ENCODE measurements around the gene MBD5.

MBD5 gene

DNA sequence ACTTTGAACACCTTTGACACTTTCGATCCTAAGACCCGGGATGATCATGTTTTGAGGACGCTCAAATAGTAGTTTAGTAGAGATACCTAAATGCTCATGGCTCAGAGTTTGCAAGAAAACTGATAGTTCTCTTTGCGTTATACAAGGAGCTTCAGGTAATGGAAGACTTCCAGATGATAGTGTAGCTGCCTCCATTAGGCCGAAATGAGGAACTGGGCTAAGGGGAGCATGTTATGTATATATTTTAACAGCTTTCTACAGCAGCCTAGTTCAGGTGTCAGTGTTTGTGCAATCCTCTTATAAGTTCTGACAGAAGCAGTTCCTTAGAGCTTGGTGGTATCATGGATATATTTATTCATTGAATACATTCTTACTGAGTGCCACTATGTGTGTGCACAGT is 496.9 kb downstream of the MBD5 start:
- Histone ChIP-seq H2AK5ac (ENCODE audit: low read length, severe bottlenecking) (no peak overlapping the region), H3K4me3 (ENCODE audit: insufficient read depth in 1 of 2, low read depth in 1 of 2, low read length in 2 of 2) (no peak overlapping the region), H3K4me2 (ENCODE audit: low read length, poor library complexity, severe bottlenecking) (no peak overlapping the region), H3K18ac (ENCODE audit: low read depth in 1 of 2, low read length in 2 of 2) (no peak overlapping the region), H3K4me1 (ENCODE audit: control insufficient read depth, insufficient read depth, low read depth, low read length) (peaks cover 3% of the 10 kb centered on the region), H3K27ac (ENCODE audit: low read length, poor library complexity, severe bottlenecking) (no peak overlapping the region), H3K9me3 (ENCODE audit: control insufficient read depth, low read length) (no peaks in the 10 kb centered on the region), H3K79me1 (replicated peaks; ENCODE audit: low read length, poor library complexity, severe bottlenecking) (no peaks in the 10 kb centered on the region), H4K8ac (ENCODE audit: low read length) (no peak overlapping the region), H2BK12ac (ENCODE audit: low read length in 2 of 2) (no peak overlapping the region), H2BK5ac (ENCODE audit: low read depth, low read length, poor library complexity, severe bottlenecking) (no peak overlapping the region), H2BK15ac (ENCODE audit: low read depth, poor library complexity, severe bottlenecking) (no peak overlapping the region), H3K9ac (ENCODE audit: low read length) (no peak overlapping the region), H3K14ac (ENCODE audit: low read length in 2 of 2) (no peak overlapping the region), H2AFZ (ENCODE audit: low read depth, low read length) (no peak overlapping the region), H4K91ac (ENCODE audit: low read length) (no peak overlapping the region), H2BK120ac (ENCODE audit: low read depth, low read length) (no peak overlapping the region), H3K27me3 (ENCODE audit: control insufficient read depth in 1 of 2, insufficient read depth in 1 of 2, low read length in 2 of 2) (no peaks in the 10 kb centered on the region), H3K23ac (ENCODE audit: low read length in 2 of 2) (no peak overlapping the region), H3K36me3 (ENCODE audit: control insufficient read depth in 1 of 2, insufficient read depth in 2 of 2, low read depth in 1 of 2, low read length in 2 of 2) (peaks cover 10 to 29% of the 10 kb centered on the region in 2 experiments), H3K4ac (ENCODE audit: low read depth in 1 of 2, low read length in 2 of 2) (no peak overlapping the region)
- DNase-seq: no peak
- 96% methylated on average over 5 of the region's 5 CpGs for WGBS

DNA sequence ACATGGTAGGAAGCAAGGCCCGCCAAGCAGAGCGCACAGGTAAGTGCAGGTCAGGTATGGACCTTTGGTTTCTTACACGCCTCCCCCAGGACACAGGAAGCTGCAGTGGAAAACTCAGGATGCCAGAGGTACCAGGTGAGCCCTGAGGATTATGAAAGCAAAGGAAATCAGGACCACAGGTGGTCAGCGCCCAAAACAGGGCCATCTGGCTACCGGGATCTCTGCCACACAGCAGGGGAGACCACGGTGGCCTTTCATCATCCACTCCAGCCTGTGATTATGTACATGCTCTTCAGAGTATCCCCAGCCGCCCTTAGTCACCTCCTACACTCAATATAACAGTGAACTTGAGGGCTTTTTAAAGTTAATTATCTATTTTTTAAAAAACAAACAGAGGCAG is 498.1 kb downstream of the MBD5 start:
- no peak overlapping the region for H3K27ac ChIP-seq (ENCODE audit: low read length, poor library complexity, severe bottlenecking)
- no peak overlapping the region for H2AK5ac ChIP-seq (ENCODE audit: low read length, severe bottlenecking)
- no peak overlapping the region for H3K4me2 ChIP-seq (ENCODE audit: low read length, poor library complexity, severe bottlenecking)
- no peaks in the 10 kb centered on the region for H3K27me3 ChIP-seq (ENCODE audit: control insufficient read depth in 1 of 2, insufficient read depth in 1 of 2, low read length in 2 of 2)
- no peak overlapping the region for H2BK120ac ChIP-seq (ENCODE audit: low read depth, low read length)
- no peak overlapping the region for H3K9ac ChIP-seq (ENCODE audit: low read length)
- no peak overlapping the region for H3K4ac ChIP-seq (ENCODE audit: low read depth in 1 of 2, low read length in 2 of 2)
- H4K91ac ChIP-seq (ENCODE audit: low read length): no peak overlapping the region
- no peak overlapping the region for H3K18ac ChIP-seq (ENCODE audit: low read depth in 1 of 2, low read length in 2 of 2)
- no peak for DNase-seq
- no peak overlapping the region for H3K14ac ChIP-seq (ENCODE audit: low read length in 2 of 2)
- H2BK15ac ChIP-seq (ENCODE audit: low read depth, poor library complexity, severe bottlenecking): no peak overlapping the region
- H2BK12ac ChIP-seq (ENCODE audit: low read length in 2 of 2): no peak overlapping the region
- H3K9me3 ChIP-seq (ENCODE audit: control insufficient read depth, low read length): no peaks in the 10 kb centered on the region
- peaks cover 3% of the 10 kb centered on the region for H3K4me1 ChIP-seq (ENCODE audit: control insufficient read depth, insufficient read depth, low read depth, low read length)
- H3K4me3 ChIP-seq (ENCODE audit: insufficient read depth in 1 of 2, low read depth in 1 of 2, low read length in 2 of 2): no peak overlapping the region
- H3K36me3 ChIP-seq (ENCODE audit: control insufficient read depth in 1 of 2, insufficient read depth in 2 of 2, low read depth in 1 of 2, low read length in 2 of 2): peaks cover 10 to 22% of the 10 kb centered on the region in 2 experiments
- no peak overlapping the region for H2BK5ac ChIP-seq (ENCODE audit: low read depth, low read length, poor library complexity, severe bottlenecking)
- no peak overlapping the region for H3K23ac ChIP-seq (ENCODE audit: low read length in 2 of 2)
- H3K79me1 ChIP-seq (replicated peaks; ENCODE audit: low read length, poor library complexity, severe bottlenecking): no peaks in the 10 kb centered on the region
- H4K8ac ChIP-seq (ENCODE audit: low read length): no peak overlapping the region
- H2AFZ ChIP-seq (ENCODE audit: low read depth, low read length): no peak overlapping the region
- WGBS: 89% methylated on average over 5 of the region's 7 CpGs

- no peak overlapping the region for H2AK5ac ChIP-seq (ENCODE audit: low read length, severe bottlenecking)
- H3K9ac ChIP-seq (ENCODE audit: low read length): no peak overlapping the region
- no peaks in the 10 kb centered on the region for H3K27me3 ChIP-seq (ENCODE audit: control insufficient read depth in 1 of 2, insufficient read depth in 1 of 2, low read length in 2 of 2)
- no peak overlapping the region for H4K91ac ChIP-seq (ENCODE audit: low read length)
- H3K18ac ChIP-seq (ENCODE audit: low read depth in 1 of 2, low read length in 2 of 2): no peak overlapping the region
- no peak overlapping the region for H2BK120ac ChIP-seq (ENCODE audit: low read depth, low read length)
- no peak overlapping the region for H2BK15ac ChIP-seq (ENCODE audit: low read depth, poor library complexity, severe bottlenecking)
- no peak overlapping the region for H3K27ac ChIP-seq (ENCODE audit: low read length, poor library complexity, severe bottlenecking)
- no peak overlapping the region for H3K23ac ChIP-seq (ENCODE audit: low read length in 2 of 2)
- H2BK12ac ChIP-seq (ENCODE audit: low read length in 2 of 2): no peak overlapping the region
- no peaks in the 10 kb centered on the region for H3K9me3 ChIP-seq (ENCODE audit: control insufficient read depth, low read length)
- no peak for DNase-seq
- H3K4me2 ChIP-seq (ENCODE audit: low read length, poor library complexity, severe bottlenecking): no peak overlapping the region
- H4K8ac ChIP-seq (ENCODE audit: low read length): no peak overlapping the region
- H3K4ac ChIP-seq (ENCODE audit: low read depth in 1 of 2, low read length in 2 of 2): no peak overlapping the region
- no peak overlapping the region for H2AFZ ChIP-seq (ENCODE audit: low read depth, low read length)
- no peak overlapping the region for H3K14ac ChIP-seq (ENCODE audit: low read length in 2 of 2)
- H3K79me1 ChIP-seq (replicated peaks; ENCODE audit: low read length, poor library complexity, severe bottlenecking): no peaks in the 10 kb centered on the region
- H2BK5ac ChIP-seq (ENCODE audit: low read depth, low read length, poor library complexity, severe bottlenecking): no peak overlapping the region
- WGBS: 73% methylated on average over 1 of the region's 1 CpG
- peaks cover 3% of the 10 kb centered on the region for H3K4me1 ChIP-seq (ENCODE audit: control insufficient read depth, insufficient read depth, low read depth, low read length)
- H3K36me3 ChIP-seq (ENCODE audit: control insufficient read depth in 1 of 2, insufficient read depth in 2 of 2, low read depth in 1 of 2, low read length in 2 of 2): peaks cover 13 to 14% of the 10 kb centered on the region in 2 experiments
- H3K4me3 ChIP-seq (ENCODE audit: insufficient read depth in 1 of 2, low read depth in 1 of 2, low read length in 2 of 2): no peak overlapping the region
Measured at GRCh38 chr2:148521181-148521580, 500.3 kb downstream of the MBD5 start.

DNA sequence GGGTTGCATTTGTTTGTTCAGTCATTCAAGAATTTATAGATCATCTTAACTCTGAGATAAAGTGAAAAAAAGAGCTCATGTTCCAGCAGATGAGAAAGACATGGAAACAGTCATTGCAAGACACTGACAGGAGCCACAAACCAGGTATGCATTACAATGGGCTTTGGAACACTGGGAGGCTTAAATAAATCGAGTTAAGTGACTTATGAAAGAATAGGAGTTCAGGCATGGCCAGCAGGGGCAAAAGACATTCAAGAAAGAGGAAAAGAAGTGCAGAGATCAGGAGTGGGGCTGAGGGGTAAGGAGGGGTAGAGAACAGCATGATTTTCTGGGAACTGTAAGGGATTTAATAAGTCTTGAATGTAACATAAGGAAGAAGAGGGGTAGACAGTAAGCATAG is 502.4 kb downstream of the MBD5 start:
- Histone ChIP-seq H2AK5ac (ENCODE audit: low read length, severe bottlenecking) (no peak overlapping the region), H3K18ac (ENCODE audit: low read depth in 1 of 2, low read length in 2 of 2) (no peak overlapping the region), H2BK12ac (ENCODE audit: low read length in 2 of 2) (no peak overlapping the region), H3K9ac (ENCODE audit: low read length) (no peak overlapping the region), H3K27me3 (ENCODE audit: control insufficient read depth in 1 of 2, insufficient read depth in 1 of 2, low read length in 2 of 2) (no peaks in the 10 kb centered on the region), H3K79me1 (replicated peaks; ENCODE audit: low read length, poor library complexity, severe bottlenecking) (no peaks in the 10 kb centered on the region), H3K9me3 (ENCODE audit: control insufficient read depth, low read length) (no peaks in the 10 kb centered on the region), H2BK15ac (ENCODE audit: low read depth, poor library complexity, severe bottlenecking) (no peak overlapping the region), H3K14ac (ENCODE audit: low read length in 2 of 2) (no peak overlapping the region), H2BK5ac (ENCODE audit: low read depth, low read length, poor library complexity, severe bottlenecking) (no peak overlapping the region), H3K4me2 (ENCODE audit: low read length, poor library complexity, severe bottlenecking) (no peak overlapping the region), H4K8ac (ENCODE audit: low read length) (no peak overlapping the region), H3K4ac (ENCODE audit: low read depth in 1 of 2, low read length in 2 of 2) (no peak overlapping the region), H3K27ac (ENCODE audit: low read length, poor library complexity, severe bottlenecking) (no peak overlapping the region), H4K91ac (ENCODE audit: low read length) (no peak overlapping the region), H3K4me3 (ENCODE audit: insufficient read depth in 1 of 2, low read depth in 1 of 2, low read length in 2 of 2) (no peak overlapping the region), H3K23ac (ENCODE audit: low read length in 2 of 2) (no peak overlapping the region), H3K36me3 (ENCODE audit: control insufficient read depth in 1 of 2, insufficient read depth in 2 of 2, low read depth in 1 of 2, low read length in 2 of 2) (peaks cover 14 to 15% of the 10 kb centered on the region in 2 experiments), H3K4me1 (ENCODE audit: control insufficient read depth, insufficient read depth, low read depth, low read length) (peaks cover 3% of the 10 kb centered on the region), H2BK120ac (ENCODE audit: low read depth, low read length) (no peak overlapping the region), H2AFZ (ENCODE audit: low read depth, low read length) (no peak overlapping the region)
- 49% methylated on average over 1 of the region's 1 CpG for WGBS
- DNase-seq: no peak
